Daoy (cell line): ENCODE data around the gene C11orf54. TPM values are rescaled to one million over a fixed set of nuclear protein-coding genes. Genes with fewer than 3 reads are reported as not detected.

Source experiments
- total RNA-seq: library from RNA; depleted of rRNA; stranded (reverse); fragments of >200 nt; shearing (Covaris generic); gene quantifications from 2 replicates; pipeline ENCODE4 v1.2.3, GENCODE V29; 2014; rRNA removed

C11orf54 gene
- total RNA-seq, 1 experiment from 2014 or later, result 18.2 TPM

Other genes with a start within 250 kb of the C11orf54 start
- gene SMCO4, start 198.3 kb upstream of the C11orf54 start, total RNA-seq, result 27.5 and 49.1 TPM in 2 replicates
- 18.5 and 20.6 TPM in 2 replicates for gene CEP295, start 80.0 kb upstream of the C11orf54 start, total RNA-seq
- 143 and 167 TPM in 2 replicates for gene TAF1D, start 177 bp upstream of the C11orf54 start, total RNA-seq
- 30.7 and 31.3 TPM in 2 replicates for gene MED17, start 42.6 kb downstream of the C11orf54 start, total RNA-seq
- not detected in 2 replicates for gene VSTM5, start 108.9 kb downstream of the C11orf54 start, total RNA-seq